ENCODE data around the gene THAP6. TPM values are rescaled to one million over a fixed set of nuclear protein-coding genes. Genes with fewer than 3 reads are reported as not detected.
A peak's percentile ranks its signal among the peaks of the same experiment; 100 is the strongest.

The THAP6 gene
- 16.3 and 22.7 TPM in 2 replicates for total RNA-seq

GRCh38 chr4:75514131-75514948 is at the start of gene THAP6, which contains the start of gene RCHY1:
TSS of gene THAP6 (plus strand) at chr4:75514473. CDS start at chr4:75515453, 980 bp downstream.
TSS of gene RCHY1 (minus strand) at chr4:75514403. CDS start at chr4:75514286, 117 bp downstream.
- no peaks in the 10 kb centered on the region for H3K9me3 Mint-ChIP-seq
- no peak within 1 kb of the TSS for H3K4me3 Mint-ChIP-seq
- H3K27ac Mint-ChIP-seq, result peak within 1 kb of the TSS; percentile 99
- H3K27me3 Mint-ChIP-seq, result no peaks in the 10 kb centered on the region
- intact Hi-C loops (cut with micrococcal nuclease), result loop anchor here (1.0 to 10.0 kb wide), 6 partner anchors 138 to 1563 kb away; partner anchors contain the start of genes CCNI, G3BP2, MTHFD2L and NUP54
- peaks cover 32% of the 10 kb centered on the region for H3K36me3 Mint-ChIP-seq (ENCODE audit: low read depth)
- peaks cover 29% of the 10 kb centered on the region for H3K4me1 Mint-ChIP-seq
- peak; percentile 98 for DNase-seq

GRCh38 chr4:75469896-75470295 is 44.4 kb upstream of the THAP6 start:
- peaks cover 3% of the 10 kb centered on the region for H3K27me3 Mint-ChIP-seq
- H3K9me3 Mint-ChIP-seq, result no peaks in the 10 kb centered on the region
- intact Hi-C loops (cut with micrococcal nuclease), result no loop called here
- no peaks in the 10 kb centered on the region for H3K36me3 Mint-ChIP-seq (ENCODE audit: low read depth)
- H3K4me3 Mint-ChIP-seq, result no peak overlapping the region
- no peak for DNase-seq
- H3K4me1 Mint-ChIP-seq, result no peaks in the 10 kb centered on the region
- H3K27ac Mint-ChIP-seq, result no peak overlapping the region

- H3K27me3 Mint-ChIP-seq, result no peaks in the 10 kb centered on the region
- H3K4me3 Mint-ChIP-seq, result no peak overlapping the region
- H3K36me3 Mint-ChIP-seq (ENCODE audit: low read depth), result peaks cover 2% of the 10 kb centered on the region
- intact Hi-C loops (cut with micrococcal nuclease), result no loop called here
- H3K4me1 Mint-ChIP-seq, result no peaks in the 10 kb centered on the region
- no peak overlapping the region for H3K27ac Mint-ChIP-seq
- no peaks in the 10 kb centered on the region for H3K9me3 Mint-ChIP-seq
- no peak for DNase-seq
Observed at GRCh38 chr4:75470738-75471137, 43.5 kb upstream of the THAP6 start.

- intact Hi-C loops (cut with micrococcal nuclease), result no loop called here
- H3K36me3 Mint-ChIP-seq (ENCODE audit: low read depth), result peaks cover 50% of the 10 kb centered on the region
- no peak for DNase-seq
- H3K4me3 Mint-ChIP-seq, result no peak overlapping the region
- H3K27me3 Mint-ChIP-seq, result no peaks in the 10 kb centered on the region
- no peaks in the 10 kb centered on the region for H3K4me1 Mint-ChIP-seq
- H3K9me3 Mint-ChIP-seq, result peaks cover 12% of the 10 kb centered on the region
- no peak overlapping the region for H3K27ac Mint-ChIP-seq
Observed at GRCh38 chr4:75477201-75477600, 37.1 kb upstream of the THAP6 start.

GRCh38 chr4:75484190-75484589 is 30.1 kb upstream of the THAP6 start:
- no peak overlapping the region for H3K27ac Mint-ChIP-seq
- H3K27me3 Mint-ChIP-seq, result no peaks in the 10 kb centered on the region
- H3K36me3 Mint-ChIP-seq (ENCODE audit: low read depth), result peaks cover 42% of the 10 kb centered on the region
- H3K9me3 Mint-ChIP-seq, result no peaks in the 10 kb centered on the region
- intact Hi-C loops (cut with micrococcal nuclease), result loop anchor here (10.0 kb wide), 1 partner anchor 609 kb away; no protein-coding TSS in a partner anchor
- H3K4me1 Mint-ChIP-seq, result no peaks in the 10 kb centered on the region
- DNase-seq, result no peak
- H3K4me3 Mint-ChIP-seq, result no peak overlapping the region

GRCh38 chr4:75490155-75490554 is 24.1 kb upstream of the THAP6 start:
- no peaks in the 10 kb centered on the region for H3K4me1 Mint-ChIP-seq
- intact Hi-C loops (cut with micrococcal nuclease), result no loop called here
- DNase-seq, result no peak
- H3K4me3 Mint-ChIP-seq, result no peak overlapping the region
- H3K9me3 Mint-ChIP-seq, result no peaks in the 10 kb centered on the region
- no peaks in the 10 kb centered on the region for H3K27me3 Mint-ChIP-seq
- peaks cover 31% of the 10 kb centered on the region for H3K36me3 Mint-ChIP-seq (ENCODE audit: low read depth)
- H3K27ac Mint-ChIP-seq, result no peak overlapping the region

- no peaks in the 10 kb centered on the region for H3K27me3 Mint-ChIP-seq
- peaks cover 44% of the 10 kb centered on the region for H3K36me3 Mint-ChIP-seq (ENCODE audit: low read depth)
- intact Hi-C loops (cut with micrococcal nuclease), result no loop called here
Observed at GRCh38 chr4:75494563-75494962, 19.7 kb upstream of the THAP6 start.

GRCh38 chr4:75495476-75495875 is 18.8 kb upstream of the THAP6 start:
- Mint-ChIP-seq H3K36me3 (ENCODE audit: low read depth) (peaks cover 48% of the 10 kb centered on the region), H3K27me3 (no peaks in the 10 kb centered on the region)
- intact Hi-C loops (cut with micrococcal nuclease), result no loop called here

More at GRCh38 chr4:75494563-75494962, 19.7 kb upstream of the THAP6 start:
- Mint-ChIP-seq H3K9me3 (no peaks in the 10 kb centered on the region), H3K27ac (no peak overlapping the region), H3K4me3 (no peak overlapping the region), H3K4me1 (peaks cover 8% of the 10 kb centered on the region)
- DNase-seq, result no peak

GRCh38 chr4:75496406-75496805 is 17.9 kb upstream of the THAP6 start:
- intact Hi-C loops (cut with micrococcal nuclease), result no loop called here
- Mint-ChIP-seq H3K4me1 (peaks cover 8% of the 10 kb centered on the region), H3K4me3 (no peak overlapping the region), H3K27ac (no peak overlapping the region), H3K36me3 (ENCODE audit: low read depth) (peaks cover 45% of the 10 kb centered on the region), H3K9me3 (no peaks in the 10 kb centered on the region), H3K27me3 (no peaks in the 10 kb centered on the region)
- DNase-seq, result no peak

More at GRCh38 chr4:75495476-75495875, 18.8 kb upstream of the THAP6 start:
- Mint-ChIP-seq H3K4me3 (no peak overlapping the region), H3K4me1 (peaks cover 8% of the 10 kb centered on the region), H3K9me3 (no peaks in the 10 kb centered on the region), H3K27ac (no peak overlapping the region)
- DNase-seq, result no peak

- H3K9me3 Mint-ChIP-seq, result no peaks in the 10 kb centered on the region
- no peak for DNase-seq
- H3K36me3 Mint-ChIP-seq (ENCODE audit: low read depth), result peaks cover 42% of the 10 kb centered on the region
- H3K27me3 Mint-ChIP-seq, result no peaks in the 10 kb centered on the region
- intact Hi-C loops (cut with micrococcal nuclease), result no loop called here
- peaks cover 8% of the 10 kb centered on the region for H3K4me1 Mint-ChIP-seq
- H3K4me3 Mint-ChIP-seq, result no peak overlapping the region
- no peak overlapping the region for H3K27ac Mint-ChIP-seq
Observed at GRCh38 chr4:75497133-75497532, 17.1 kb upstream of the THAP6 start.

- intact Hi-C loops (cut with micrococcal nuclease), result no loop called here
- H3K4me1 Mint-ChIP-seq, result peaks cover 8% of the 10 kb centered on the region
- no peak for DNase-seq
- no peaks in the 10 kb centered on the region for H3K9me3 Mint-ChIP-seq
- H3K27ac Mint-ChIP-seq, result no peak overlapping the region
- H3K36me3 Mint-ChIP-seq (ENCODE audit: low read depth), result peaks cover 42% of the 10 kb centered on the region
- no peaks in the 10 kb centered on the region for H3K27me3 Mint-ChIP-seq
- H3K4me3 Mint-ChIP-seq, result no peak overlapping the region
Observed at GRCh38 chr4:75498041-75498440, 16.2 kb upstream of the THAP6 start.

GRCh38 chr4:75499900-75500299 is 14.4 kb upstream of the THAP6 start:
- Mint-ChIP-seq H3K36me3 (ENCODE audit: low read depth) (peaks cover 52% of the 10 kb centered on the region), H3K4me3 (no peak overlapping the region), H3K27ac (no peak overlapping the region), H3K27me3 (no peaks in the 10 kb centered on the region), H3K4me1 (peaks cover 8% of the 10 kb centered on the region), H3K9me3 (no peaks in the 10 kb centered on the region)
- DNase-seq, result no peak
- intact Hi-C loops (cut with micrococcal nuclease), result no loop called here

- Mint-ChIP-seq H3K27ac (no peak overlapping the region), H3K27me3 (no peaks in the 10 kb centered on the region), H3K4me3 (no peak overlapping the region), H3K4me1 (peaks cover 7% of the 10 kb centered on the region), H3K9me3 (no peaks in the 10 kb centered on the region), H3K36me3 (ENCODE audit: low read depth) (peaks cover 63% of the 10 kb centered on the region)
- intact Hi-C loops (cut with micrococcal nuclease), result no loop called here
- DNase-seq, result no peak
Observed at GRCh38 chr4:75502671-75503070, 11.6 kb upstream of the THAP6 start.

- Mint-ChIP-seq H3K27ac (no peak overlapping the region), H3K4me1 (peaks cover 19% of the 10 kb centered on the region), H3K4me3 (no peak overlapping the region), H3K9me3 (no peaks in the 10 kb centered on the region), H3K36me3 (ENCODE audit: low read depth) (peaks cover 51% of the 10 kb centered on the region), H3K27me3 (no peaks in the 10 kb centered on the region)
- DNase-seq, result no peak
- intact Hi-C loops (cut with micrococcal nuclease), result no loop called here
Observed at GRCh38 chr4:75505630-75506029, 8.6 kb upstream of the THAP6 start.

All from activated CD4-positive, alpha-beta T cell treated with anti-CD3 and anti-CD28 coated beads, Interleukin-2, amount 10 ng/mL, durations not matched to agents 24 days and 14 days (primary cell).